Measurements from ENCODE around the gene LYSMD1. TPM values are rescaled to one million over a fixed set of nuclear protein-coding genes. Genes with fewer than 3 reads are reported as not detected.
"Not testable (repeated sequence)": the region's sequence is repeated elsewhere in the genome, so short reads cannot be mapped to it uniquely, and the experiment has no call there.

Gene LYSMD1
- 10 to 100 TPM in 7 of 10 donors, 1 to 10 TPM in 3; 8.8 to 13.2 (median 11.1) TPM for polyA plus RNA-seq (ENCODE audit: insufficient read length in 10 of 10)
- long read RNA-seq, donor 1 = 0 reads
- long read RNA-seq, donor 2 = 0 reads
- long read RNA-seq, donor 3 = 0 reads
- long read RNA-seq, donor 4, partial matches to known transcripts = 0 of 3 reads
- long read RNA-seq, donor 4, other reads (novel, unspliced or antisense) = 0 of 3 reads
- long read RNA-seq, donor 5, partial matches to known transcripts = 18 of 35 reads
- long read RNA-seq, donor 5, other reads (novel, unspliced or antisense) = 17 of 35 reads
- long read RNA-seq, donor 6, partial matches to known transcripts = 15 of 36 reads
- long read RNA-seq, donor 6, other reads (novel, unspliced or antisense) = 19 of 36 reads
- long read RNA-seq, donor 7, partial matches to known transcripts = 0 of 1 reads
- long read RNA-seq, donor 7, other reads (novel, unspliced or antisense) = 0 of 1 reads
- long read RNA-seq, donor 8 = 0 reads
- long read RNA-seq, donor 9 = 0 reads

- peak; percentile 99 to 100 (median 99) for DNase-seq
Observed at GRCh38 chr1:151165738-151166504, at the start of gene LYSMD1, which contains the start of gene SCNM1. Gene LYSMD1 (minus strand): TSS chr1:151165902. CDS start chr1:151165258, 644 bp downstream. Gene SCNM1 (plus strand): TSS chr1:151166144. CDS start chr1:151166153, 9 bp downstream.

GRCh38 chr1:151213560-151213959, 47.9 kb upstream of the LYSMD1 start:
- no peak for DNase-seq

- DNase-seq = no peak
Observed at GRCh38 chr1:151211972-151212705, 46.4 kb upstream of the LYSMD1 start.

- DNase-seq = no peak
Observed at GRCh38 chr1:151210830-151211229, 45.1 kb upstream of the LYSMD1 start.

GRCh38 chr1:151205381-151205965, 39.8 kb upstream of the LYSMD1 start:
- not testable (repeated sequence) for DNase-seq

- DNase-seq = peak; percentile 21 to 88 (median 50)
Observed at GRCh38 chr1:151199873-151200581, 34.3 kb upstream of the LYSMD1 start.

GRCh38 chr1:151198254-151199127, 32.8 kb upstream of the LYSMD1 start, which contains the start of gene PIP5K1A:
Gene PIP5K1A (plus strand): TSS chr1:151198552. CDS start chr1:151198997, 445 bp downstream.
- DNase-seq = peak; percentile 98 to 99 (median 98)

GRCh38 chr1:151197863-151198253, 32.2 kb upstream of the LYSMD1 start:
- no peak for DNase-seq

- DNase-seq = peak; percentile 82 to 90 (median 84)
Observed at GRCh38 chr1:151196292-151196800, 30.6 kb upstream of the LYSMD1 start.

GRCh38 chr1:151194894-151195594, 29.3 kb upstream of the LYSMD1 start:
- DNase-seq = peak in 2 of 3 donors; percentile 26 to 66

- DNase-seq = no peak
Observed at GRCh38 chr1:151193856-151194255, 28.2 kb upstream of the LYSMD1 start.

GRCh38 chr1:151193304-151193703, 27.6 kb upstream of the LYSMD1 start:
- no peak for DNase-seq

GRCh38 chr1:151192047-151192446, 26.3 kb upstream of the LYSMD1 start:
- DNase-seq = no peak

GRCh38 chr1:151189637-151190445, 24.1 kb upstream of the LYSMD1 start, which contains the start of gene VPS72:
Gene VPS72 (minus strand): TSS chr1:151190197. CDS start chr1:151190121, 76 bp downstream.
- peak; percentile 88 to 96 (median 89) for DNase-seq

GRCh38 chr1:151188667-151189066, 23.0 kb upstream of the LYSMD1 start:
- DNase-seq = not testable (repeated sequence)

GRCh38 chr1:151187205-151187604, 21.5 kb upstream of the LYSMD1 start:
- DNase-seq = no peak

GRCh38 chr1:151184211-151184610, 18.5 kb upstream of the LYSMD1 start:
- DNase-seq = no peak
